GM12873 (cell line): Measurements from ENCODE around the gene PPFIA1.

Source experiments
- CTCF ChIP-seq: IDR thresholded peaks from 2 replicates; pipeline ENCODE4 v1.5.1; 2012; ENCODE audit warnings: low read depth, mild to moderate bottlenecking, moderate library complexity, low read length, control low read depth; ENCODE audit not compliant: insufficient read depth; ENCODE audit errors: missing control alignments

Gene PPFIA1

GRCh38 chr11:70243912-70244652 is 26.4 kb upstream of the PPFIA1 start:
- no peak for TF ChIP-seq CTCF

- no peak for TF ChIP-seq CTCF
Measured at GRCh38 chr11:70244698-70245097, 25.8 kb upstream of the PPFIA1 start.

GRCh38 chr11:70246196-70246595 is 24.3 kb upstream of the PPFIA1 start:
- TF ChIP-seq CTCF, result no peak

DNA sequence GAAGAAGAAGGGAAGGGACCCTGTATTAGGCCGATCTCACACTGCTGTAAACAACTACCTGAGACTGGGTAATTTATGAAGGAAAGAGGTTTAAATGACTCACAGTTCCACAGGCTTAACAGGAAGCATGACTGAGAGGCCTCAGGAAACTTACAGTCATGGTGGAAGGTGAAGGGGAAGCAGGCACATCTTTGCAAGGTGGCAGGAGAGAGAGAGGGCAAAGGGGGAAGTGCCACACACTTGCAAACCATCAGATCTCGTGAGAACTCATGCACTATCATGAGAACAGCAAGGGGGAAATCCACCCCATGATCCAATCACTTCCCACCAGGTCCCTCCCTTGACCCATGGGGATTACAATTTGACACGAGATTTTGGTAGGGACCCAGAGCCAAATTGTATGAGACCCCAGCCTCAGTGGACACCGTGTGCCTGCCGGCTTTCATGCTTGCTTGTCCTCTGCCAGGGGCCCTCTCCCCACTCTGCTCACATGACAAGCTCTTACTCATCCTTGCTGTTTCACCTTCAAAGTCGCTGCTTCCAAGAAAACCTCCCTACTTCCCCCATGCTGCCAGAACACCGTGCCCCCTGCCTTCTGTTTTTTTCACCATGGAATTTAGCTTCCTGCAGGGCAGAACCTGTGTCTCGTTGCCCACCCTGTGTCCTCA is 23.3 kb upstream of the PPFIA1 start:
- no peak for TF ChIP-seq CTCF

- TF ChIP-seq CTCF, result no peak
Measured at GRCh38 chr11:70247710-70248072, 22.8 kb upstream of the PPFIA1 start.

GRCh38 chr11:70250876-70251658 is 19.4 kb upstream of the PPFIA1 start:
- no peak for TF ChIP-seq CTCF
